GM23338 (cell line): ENCODE results near the gene RPRD1A. TPM values are rescaled to one million over a fixed set of nuclear protein-coding genes. Genes with fewer than 3 reads are reported as not detected.
"Not testable (repeated sequence)": the region's sequence is repeated elsewhere in the genome, so short reads cannot be mapped to it uniquely, and the experiment has no call there.

ENCODE experiments used
- ATAC-seq: fragments of 200-7000 bp; cut with Tn5 transposase; 3 replicates; pipeline ENCODE4 v1.9.1; 2020
- DNase-seq: peaks from one replicate; pipeline ENCODE4 v3.0.0-alpha.2; 2015; ENCODE audit warnings: low spot score
- H2AFZ ChIP-seq: fragments of 200-600 bp; sonication (generic); 2 replicates; pipeline ENCODE4 v1.8.0; 2016; ENCODE audit warnings: antibody characterized with exemption, mild to moderate bottlenecking, moderate library complexity
- H3F3A ChIP-seq: fragments of 200-600 bp; sonication (generic); replicated peaks from 2 replicates; pipeline ENCODE4 v1.8.0; 2017; ENCODE audit warnings: antibody characterized with exemption, mixed run types, low read depth
- H3K27ac ChIP-seq: fragments of 200-600 bp; sonication (generic); 2 replicates; pipeline ENCODE4 v1.6.1; 2016; ENCODE audit warnings: low read depth
- H3K27me3 ChIP-seq: fragments of 200-600 bp; sonication (generic); 2 replicates; pipeline ENCODE4 v1.8.0; 2016; ENCODE audit warnings: mild to moderate bottlenecking, mixed run types, moderate library complexity; ENCODE audit not compliant: insufficient read depth
- H3K36me3 ChIP-seq: fragments of 200-600 bp; sonication (generic); 2 replicates; pipeline ENCODE4 v1.8.0; 2016; ENCODE audit warnings: mild to moderate bottlenecking; ENCODE audit not compliant: insufficient read depth
- H3K4me1 ChIP-seq: fragments of 200-600 bp; sonication (generic); 2 replicates; pipeline ENCODE4 v1.8.0; 2016; ENCODE audit warnings: mild to moderate bottlenecking, moderate library complexity; ENCODE audit not compliant: insufficient read depth
- H3K4me2 ChIP-seq: fragments of 200-600 bp; sonication (generic); 2 replicates; pipeline ENCODE4 v1.7.1; 2017; ENCODE audit warnings: mixed run types
- H3K4me3 ChIP-seq: fragments of 200-600 bp; sonication (generic); 2 replicates; pipeline ENCODE4 v1.6.1; 2016; ENCODE audit warnings: mixed run types
- H3K79me2 ChIP-seq: fragments of 200-600 bp; sonication (generic); replicated peaks from 2 replicates; pipeline ENCODE4 v1.8.0; 2017; ENCODE audit warnings: mild to moderate bottlenecking; ENCODE audit not compliant: insufficient read depth
- H3K9me2 ChIP-seq: fragments of 200-600 bp; sonication (generic); 2 replicates; pipeline ENCODE4 v1.8.0; 2017; ENCODE audit not compliant: insufficient read depth
- H4K20me1 ChIP-seq: fragments of 200-600 bp; sonication (generic); replicated peaks from 2 replicates; pipeline ENCODE4 v1.8.0; 2017; ENCODE audit warnings: mild to moderate bottlenecking; ENCODE audit not compliant: insufficient read depth
- H3K27ac Mint-ChIP-seq: 2 replicates; pipeline ENCODE4 v1.8.0; 2020; ENCODE audit warnings: inconsistent platforms, mild to moderate bottlenecking, moderate library complexity, mixed read lengths
- H3K27me3 Mint-ChIP-seq: 3 replicates; pipeline ENCODE4 v1.8.0; 2022; ENCODE audit warnings: low read depth, mild to moderate bottlenecking, moderate library complexity, mixed read lengths, inconsistent platforms; ENCODE audit not compliant: insufficient read depth, poor library complexity
- H3K36me3 Mint-ChIP-seq: 3 replicates; pipeline ENCODE4 v1.8.0; 2021; ENCODE audit warnings: low read depth, mild to moderate bottlenecking, inconsistent platforms, moderate library complexity, mixed read lengths
- H3K4me1 Mint-ChIP-seq: 3 replicates; pipeline ENCODE4 v1.8.0; 2020; ENCODE audit warnings: mild to moderate bottlenecking, inconsistent platforms, mixed read lengths
- H3K4me3 Mint-ChIP-seq: 3 replicates; pipeline ENCODE4 v1.8.0; 2021; ENCODE audit warnings: moderate library complexity, mild to moderate bottlenecking, inconsistent platforms, mixed read lengths
- H3K9me3 Mint-ChIP-seq: 3 replicates; pipeline ENCODE4 v1.8.0; 2020; ENCODE audit warnings: moderate library complexity, mild to moderate bottlenecking, inconsistent platforms, mixed read lengths
- NANOG ChIP-seq: IDR thresholded peaks from 2 replicates; pipeline ENCODE4 v1.6.1; 2016; ENCODE audit warnings: antibody characterized with exemption, borderline replicate concordance
- POLR2AphosphoS5 ChIP-seq: IDR thresholded peaks from 2 replicates; pipeline ENCODE4 v1.6.1; 2016; ENCODE audit warnings: antibody characterized with exemption, low read depth
- STAT1 ChIP-seq: IDR thresholded peaks from one replicate; pipeline ENCODE4 v1.6.1; 2016; ENCODE audit warnings: antibody characterized with exemption; ENCODE audit not compliant: unreplicated experiment
- ZNF331 ChIP-seq: fragments of 250-450 bp; sonication (Bioruptor Pico); IDR thresholded peaks from 2 replicates; pipeline ENCODE4 v1.5.0; 2020; ENCODE audit warnings: low read depth, mild to moderate bottlenecking, moderate library complexity
- polyA plus RNA-seq: library from polyadenylated mRNA; unstranded; fragments of >200 nt; fragmentation: Nextera tagmentation; extraction: Ambion mirVana; gene quantifications from 2 replicates; pipeline ENCODE4 v1.2.1, GENCODE V29; 2016
- total RNA-seq: library from RNA; depleted of rRNA; stranded (reverse); fragments of >200 nt; shearing (Covaris generic); gene quantifications from 2 replicates; pipeline ENCODE4 v1.2.3, GENCODE V29; 2014
- TF ChIP-seq, protein P1 (sequence below): fragments of 250-450 bp; sonication (Bioruptor Pico); IDR thresholded peaks from 2 replicates; pipeline ENCODE4 v1.5.0; 2020; ENCODE audit warnings: mild to moderate bottlenecking, moderate library complexity

RPRD1A gene
- total and polyA plus RNA-seq, 2 experiments from 2014 or later: 67.9 to 157 TPM

DNA sequence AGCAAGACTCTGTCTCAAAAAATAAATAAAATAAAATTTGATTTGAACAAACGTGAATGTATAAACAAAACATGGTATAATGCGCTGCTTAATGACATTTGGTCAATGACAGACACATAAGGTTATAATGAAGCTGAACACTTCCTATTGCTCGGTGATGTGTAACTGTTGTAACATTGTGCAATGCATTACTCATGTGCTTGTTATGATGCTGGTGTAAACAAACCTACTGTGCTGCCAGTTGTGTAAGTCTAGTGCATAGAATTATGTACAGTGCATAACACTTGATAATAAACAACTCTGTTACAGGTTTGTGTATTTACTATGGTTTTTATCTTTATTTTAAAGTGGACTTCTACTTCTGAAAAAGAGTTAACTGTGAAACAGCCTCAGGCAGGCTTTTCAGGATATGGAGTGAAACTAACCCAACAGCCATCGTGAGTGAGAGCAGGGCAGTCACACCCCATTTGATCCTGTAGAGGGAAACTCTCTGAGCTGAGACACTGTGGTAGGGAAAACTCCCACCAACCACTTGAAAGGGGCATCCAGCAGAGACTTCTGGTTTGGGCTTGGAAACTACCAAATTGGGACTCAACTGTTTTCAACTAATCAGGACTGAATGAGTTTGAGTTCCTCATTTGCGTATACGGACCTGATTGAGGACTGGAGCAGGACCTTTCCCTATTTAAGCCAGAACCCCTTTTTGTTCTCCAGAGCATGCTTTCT, 8.7 kb upstream of the RPRD1A start (continued):
- TF ChIP-seq, protein P1, sequence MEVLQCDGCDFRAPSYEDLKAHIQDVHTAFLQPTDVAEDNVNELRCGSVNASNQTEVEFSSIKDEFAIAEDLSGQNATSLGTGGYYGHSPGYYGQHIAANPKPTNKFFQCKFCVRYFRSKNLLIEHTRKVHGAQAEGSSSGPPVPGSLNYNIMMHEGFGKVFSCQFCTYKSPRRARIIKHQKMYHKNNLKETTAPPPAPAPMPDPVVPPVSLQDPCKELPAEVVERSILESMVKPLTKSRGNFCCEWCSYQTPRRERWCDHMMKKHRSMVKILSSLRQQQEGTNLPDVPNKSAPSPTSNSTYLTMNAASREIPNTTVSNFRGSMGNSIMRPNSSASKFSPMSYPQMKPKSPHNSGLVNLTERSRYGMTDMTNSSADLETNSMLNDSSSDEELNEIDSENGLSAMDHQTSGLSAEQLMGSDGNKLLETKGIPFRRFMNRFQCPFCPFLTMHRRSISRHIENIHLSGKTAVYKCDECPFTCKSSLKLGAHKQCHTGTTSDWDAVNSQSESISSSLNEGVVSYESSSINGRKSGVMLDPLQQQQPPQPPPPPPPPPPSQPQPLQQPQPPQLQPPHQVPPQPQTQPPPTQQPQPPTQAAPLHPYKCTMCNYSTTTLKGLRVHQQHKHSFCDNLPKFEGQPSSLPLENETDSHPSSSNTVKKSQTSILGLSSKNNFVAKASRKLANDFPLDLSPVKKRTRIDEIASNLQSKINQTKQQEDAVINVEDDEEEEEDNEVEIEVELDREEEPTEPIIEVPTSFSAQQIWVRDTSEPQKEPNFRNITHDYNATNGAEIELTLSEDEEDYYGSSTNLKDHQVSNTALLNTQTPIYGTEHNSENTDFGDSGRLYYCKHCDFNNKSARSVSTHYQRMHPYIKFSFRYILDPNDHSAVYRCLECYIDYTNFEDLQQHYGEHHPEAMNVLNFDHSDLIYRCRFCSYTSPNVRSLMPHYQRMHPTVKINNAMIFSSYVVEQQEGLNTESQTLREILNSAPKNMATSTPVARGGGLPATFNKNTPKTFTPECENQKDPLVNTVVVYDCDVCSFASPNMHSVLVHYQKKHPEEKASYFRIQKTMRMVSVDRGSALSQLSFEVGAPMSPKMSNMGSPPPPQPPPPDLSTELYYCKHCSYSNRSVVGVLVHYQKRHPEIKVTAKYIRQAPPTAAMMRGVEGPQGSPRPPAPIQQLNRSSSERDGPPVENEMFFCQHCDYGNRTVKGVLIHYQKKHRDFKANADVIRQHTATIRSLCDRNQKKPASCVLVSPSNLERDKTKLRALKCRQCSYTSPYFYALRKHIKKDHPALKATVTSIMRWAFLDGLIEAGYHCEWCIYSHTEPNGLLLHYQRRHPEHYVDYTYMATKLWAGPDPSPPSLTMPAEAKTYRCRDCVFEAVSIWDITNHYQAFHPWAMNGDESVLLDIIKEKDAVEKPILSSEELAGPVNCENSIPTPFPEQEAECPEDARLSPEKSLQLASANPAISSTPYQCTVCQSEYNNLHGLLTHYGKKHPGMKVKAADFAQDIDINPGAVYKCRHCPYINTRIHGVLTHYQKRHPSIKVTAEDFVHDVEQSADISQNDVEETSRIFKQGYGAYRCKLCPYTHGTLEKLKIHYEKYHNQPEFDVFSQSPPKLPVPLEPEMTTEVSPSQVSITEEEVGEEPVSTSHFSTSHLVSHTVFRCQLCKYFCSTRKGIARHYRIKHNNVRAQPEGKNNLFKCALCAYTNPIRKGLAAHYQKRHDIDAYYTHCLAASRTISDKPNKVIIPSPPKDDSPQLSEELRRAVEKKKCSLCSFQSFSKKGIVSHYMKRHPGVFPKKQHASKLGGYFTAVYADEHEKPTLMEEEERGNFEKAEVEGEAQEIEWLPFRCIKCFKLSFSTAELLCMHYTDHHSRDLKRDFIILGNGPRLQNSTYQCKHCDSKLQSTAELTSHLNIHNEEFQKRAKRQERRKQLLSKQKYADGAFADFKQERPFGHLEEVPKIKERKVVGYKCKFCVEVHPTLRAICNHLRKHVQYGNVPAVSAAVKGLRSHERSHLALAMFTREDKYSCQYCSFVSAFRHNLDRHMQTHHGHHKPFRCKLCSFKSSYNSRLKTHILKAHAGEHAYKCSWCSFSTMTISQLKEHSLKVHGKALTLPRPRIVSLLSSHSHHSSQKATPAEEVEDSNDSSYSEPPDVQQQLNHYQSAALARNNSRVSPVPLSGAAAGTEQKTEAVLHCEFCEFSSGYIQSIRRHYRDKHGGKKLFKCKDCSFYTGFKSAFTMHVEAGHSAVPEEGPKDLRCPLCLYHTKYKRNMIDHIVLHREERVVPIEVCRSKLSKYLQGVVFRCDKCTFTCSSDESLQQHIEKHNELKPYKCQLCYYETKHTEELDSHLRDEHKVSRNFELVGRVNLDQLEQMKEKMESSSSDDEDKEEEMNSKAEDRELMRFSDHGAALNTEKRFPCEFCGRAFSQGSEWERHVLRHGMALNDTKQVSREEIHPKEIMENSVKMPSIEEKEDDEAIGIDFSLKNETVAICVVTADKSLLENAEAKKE: no peak

DNA sequence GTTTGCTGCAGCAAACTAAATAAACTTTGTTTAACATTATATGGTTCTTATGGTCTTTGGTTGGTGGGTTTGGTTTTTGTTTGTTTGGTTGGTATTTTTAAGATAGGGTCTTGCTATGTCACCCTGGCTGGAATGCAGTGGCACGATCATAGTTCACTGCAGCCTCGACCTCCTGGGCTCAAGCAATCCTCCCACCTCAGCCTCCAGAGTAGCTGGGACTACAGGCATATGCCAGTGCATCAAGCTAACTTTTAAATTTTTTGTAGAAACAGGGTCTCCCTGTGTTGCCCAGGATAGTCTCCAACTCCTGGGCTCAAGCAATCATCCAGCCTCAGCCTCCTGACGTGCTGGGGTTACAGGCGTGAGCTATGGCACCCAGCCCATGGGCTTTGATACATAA, 7.1 kb upstream of the RPRD1A start:
- Mint-ChIP-seq H3K9me3 (peaks cover 10% of the 10 kb centered on the region; the same call in 2 of the 3 replicates), H3K27me3 (peaks cover 4% of the 10 kb centered on the region), H3K4me1 (no peaks in the 10 kb centered on the region), H3K4me3 (no peak overlapping the region), H3K36me3 (no peaks in the 10 kb centered on the region), H3K27ac (no peak overlapping the region)
- no peaks in the 10 kb centered on the region for H3K79me2 ChIP-seq
- no peak for ATAC-seq
- TF ChIP-seq NANOG (no peak), ZNF331 (CRISPR knock-in tag) (no peak)
- no peaks in the 10 kb centered on the region for H4K20me1 ChIP-seq
- no peak for DNase-seq
- no peaks in the 10 kb centered on the region; the same call in 1 of the 2 replicates for H3K9me2 ChIP-seq
- no peak overlapping the region for H3K4me2 ChIP-seq
- no peak overlapping the region; the same call in 1 of the 2 replicates for H2AFZ ChIP-seq
- no peaks in the 10 kb centered on the region for H3K27me3 ChIP-seq
- no peaks in the 10 kb centered on the region for H3K36me3 ChIP-seq
- H3K4me1 ChIP-seq: no peaks in the 10 kb centered on the region
- H3K4me3 ChIP-seq: no peak overlapping the region
- H3K27ac ChIP-seq: no peak overlapping the region
- H3F3A ChIP-seq: no peaks in the 10 kb centered on the region

DNA sequence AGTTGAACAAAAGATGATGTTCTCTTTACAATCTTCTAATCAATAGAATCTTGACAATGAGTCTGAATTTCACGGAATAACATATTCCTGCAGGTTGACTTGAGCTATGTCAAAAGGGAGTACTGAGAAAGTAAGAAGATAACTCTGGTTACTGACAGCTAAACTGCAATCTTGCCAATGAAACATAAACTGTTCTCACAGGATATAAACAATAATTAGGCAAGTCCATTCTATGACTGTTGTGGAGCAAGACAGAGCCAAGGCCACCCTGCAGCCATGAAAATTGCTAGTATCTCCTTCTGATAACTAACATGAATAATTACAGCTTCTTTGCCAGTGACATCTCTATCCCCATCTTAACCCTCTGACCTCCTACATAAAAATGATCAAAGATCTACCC, 6.3 kb upstream of the RPRD1A start:
- DNase-seq (no peak), ATAC-seq (no peak)
- Histone ChIP-seq H4K20me1 (no peaks in the 10 kb centered on the region), H3K27me3 (no peaks in the 10 kb centered on the region), H3K36me3 (no peaks in the 10 kb centered on the region), H3K9me2 (no peaks in the 10 kb centered on the region; the same call in 1 of the 2 replicates), H3K4me1 (no peaks in the 10 kb centered on the region), H3K79me2 (no peaks in the 10 kb centered on the region), H3K4me2 (no peak overlapping the region), H3K27ac (no peak overlapping the region), H2AFZ (no peak overlapping the region), H3F3A (no peaks in the 10 kb centered on the region), H3K4me3 (no peak overlapping the region)
- Mint-ChIP-seq H3K4me1 (no peaks in the 10 kb centered on the region), H3K27ac (no peak overlapping the region), H3K4me3 (no peak overlapping the region), H3K36me3 (no peaks in the 10 kb centered on the region), H3K27me3 (peaks cover 3% of the 10 kb centered on the region), H3K9me3 (peaks cover 2% of the 10 kb centered on the region; the same call in 1 of the 3 replicates)
- no peak for TF ChIP-seq STAT1
- TF ChIP-seq POLR2AphosphoS5: no peak

DNA sequence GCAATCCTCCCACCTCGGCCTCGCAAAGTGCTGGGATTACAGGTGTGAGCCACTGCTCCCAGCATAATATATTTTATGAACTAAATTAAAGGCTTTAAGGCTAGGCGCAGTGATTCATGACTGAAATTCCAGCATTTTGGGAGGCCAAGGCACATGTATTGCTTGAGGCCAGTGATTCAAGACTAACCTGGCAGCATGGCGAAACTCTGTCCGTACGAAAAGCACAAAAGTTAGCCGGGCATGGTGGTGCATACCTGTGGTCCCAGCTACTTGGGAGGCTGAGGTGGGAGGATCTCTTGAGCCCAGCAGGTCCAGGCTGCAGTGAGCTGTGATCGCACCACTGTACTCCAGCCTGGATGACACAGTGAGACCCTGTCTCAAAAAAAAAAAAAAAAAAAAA, 5.0 kb upstream of the RPRD1A start:
- H3K4me3 ChIP-seq, H3K27ac ChIP-seq, ATAC-seq, H3K27me3 ChIP-seq, H3K4me3 Mint-ChIP-seq, H4K20me1 ChIP-seq, H3K9me2 ChIP-seq, DNase-seq, H3K79me2 ChIP-seq, H2AFZ ChIP-seq, H3F3A ChIP-seq, H3K4me1 ChIP-seq, H3K36me3 Mint-ChIP-seq, H3K27ac Mint-ChIP-seq, H3K9me3 Mint-ChIP-seq, H3K27me3 Mint-ChIP-seq, H3K36me3 ChIP-seq, H3K4me2 ChIP-seq, H3K4me1 Mint-ChIP-seq: not testable (repeated sequence)
